PFSK-1 (cell line): ENCODE measurements around the gene DOP1B.

Experiments used
- FOXP2 ChIP-seq: optimal IDR thresholded peaks from 2 replicates; pipeline ENCODE3; 2011; ENCODE audit warnings: borderline replicate concordance, control low read depth, inconsistent platforms; ENCODE audit not compliant: insufficient read depth; ENCODE audit errors: extremely low read length, extremely low read depth
- POLR2AphosphoS5 ChIP-seq: IDR thresholded peaks from 2 replicates; pipeline ENCODE4 v1.6.1; 2012; ENCODE audit warnings: low read depth, mild to moderate bottlenecking, control low read depth, low read length, moderate library complexity
- REST ChIP-seq, 2 experiments: IDR thresholded peaks; 2 replicates each; pipeline versions ENCODE4 v1.6.1 to v1.8.0; 2011 to 2012; ENCODE audit warnings: low read depth in 2 of 2, low read length in 2 of 2, control low read depth in 1 of 2, inconsistent platforms in 1 of 2, mild to moderate bottlenecking in 1 of 2, moderate library complexity in 1 of 2; ENCODE audit not compliant: insufficient read depth in 1 of 2
- SIN3A ChIP-seq: IDR thresholded peaks from 2 replicates; pipeline ENCODE4 v1.6.1; 2012; ENCODE audit warnings: mild to moderate bottlenecking, low read length, moderate library complexity, borderline replicate concordance; ENCODE audit not compliant: insufficient read depth
- TAF1 ChIP-seq: IDR thresholded peaks from 2 replicates; pipeline ENCODE4 v1.6.1; 2012; ENCODE audit warnings: low read length, control low read depth, borderline replicate concordance; ENCODE audit not compliant: insufficient read depth

The DOP1B gene

DNA sequence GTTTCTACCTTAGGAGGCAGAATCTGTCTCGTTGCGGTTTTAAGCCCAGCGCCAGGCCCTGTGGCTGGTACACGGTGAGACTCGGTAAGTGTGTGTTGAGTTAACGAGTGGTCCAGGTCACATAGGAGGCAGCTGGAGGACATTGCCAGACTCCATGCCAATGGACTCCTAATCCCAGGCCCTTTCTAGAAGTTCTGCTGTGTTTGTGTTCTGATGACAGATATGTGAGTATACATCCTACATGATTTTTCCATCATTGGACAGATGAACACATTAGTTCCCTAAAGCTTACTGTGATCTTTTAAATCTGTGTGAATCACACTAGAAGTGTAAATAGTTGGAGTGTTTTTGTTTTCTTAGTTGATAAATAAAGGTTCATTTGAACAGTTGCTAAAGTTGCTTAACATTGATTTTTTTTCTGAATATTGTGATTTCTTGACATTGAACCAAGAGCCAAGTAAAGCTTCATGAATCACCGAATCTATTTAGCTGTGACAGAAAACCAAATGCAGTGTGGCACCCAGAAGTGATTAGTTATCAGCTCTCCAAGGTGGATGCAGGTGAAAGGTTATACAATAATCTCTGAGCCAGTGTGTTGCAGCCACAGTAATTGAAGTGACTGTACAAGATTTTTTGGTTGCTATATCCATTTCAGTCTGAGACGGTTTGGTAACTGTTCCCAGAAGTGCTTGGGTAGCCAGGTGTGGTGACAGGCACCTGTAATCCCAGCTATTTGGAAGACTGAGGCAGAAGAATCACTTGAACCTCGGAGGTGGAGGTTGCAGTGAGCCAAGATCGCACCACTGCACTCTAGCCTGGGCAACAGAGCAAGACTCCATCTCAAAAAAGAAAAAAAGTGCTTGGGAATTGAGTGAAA lies 46.3 kb downstream of the DOP1B start:
- TF ChIP-seq TAF1 (no peak), SIN3A (no peak), FOXP2 (no peak), REST (IDR thresholded peaks at IDR 0.05; ENCODE audit: insufficient read depth in 1 of 2, low read depth in 2 of 2, low read length in 2 of 2) (no peak), POLR2AphosphoS5 (no peak)

- TF ChIP-seq TAF1 = no peak
- no peak for TF ChIP-seq FOXP2
- TF ChIP-seq POLR2AphosphoS5 = no peak
- TF ChIP-seq REST (IDR thresholded peaks at IDR 0.05; ENCODE audit: insufficient read depth in 1 of 2, low read depth in 2 of 2, low read length in 2 of 2) = no peak
- TF ChIP-seq SIN3A = no peak
Measured at GRCh38 chr21:36203603-36203889, 46.9 kb downstream of the DOP1B start.

GRCh38 chr21:36204980-36205379 lies 48.4 kb downstream of the DOP1B start:
- TF ChIP-seq FOXP2 (no peak), SIN3A (no peak), REST (IDR thresholded peaks at IDR 0.05; ENCODE audit: insufficient read depth in 1 of 2, low read depth in 2 of 2, low read length in 2 of 2) (no peak), TAF1 (no peak)

DNA sequence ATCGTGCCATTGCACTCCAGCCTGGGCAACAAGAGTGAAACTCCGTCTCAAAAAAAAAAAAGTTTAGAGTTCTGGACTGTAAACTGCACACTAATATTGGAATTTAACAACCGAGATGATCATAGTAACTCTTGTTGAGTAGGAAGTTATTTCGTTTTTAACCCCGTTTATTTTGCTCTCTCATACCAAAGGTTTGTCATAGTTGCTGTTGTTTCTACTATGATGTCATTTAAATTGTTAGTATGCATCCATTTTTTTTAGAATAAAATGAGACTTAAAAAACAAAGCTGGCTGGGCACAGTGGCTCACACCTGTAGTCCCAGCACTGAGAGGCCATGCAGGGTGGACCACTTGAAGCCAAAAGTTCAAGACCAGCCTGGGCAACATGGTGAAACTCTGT lies 49.3 kb downstream of the DOP1B start:
- TF ChIP-seq TAF1 (no peak), POLR2AphosphoS5 (no peak)
